Measurements from ENCODE around the gene SNX8. TPM values are rescaled to one million over a fixed set of nuclear protein-coding genes. Genes with fewer than 3 reads are reported as not detected.

SNX8 gene
- total and polyA plus RNA-seq, 9 of the 15 experiments (the other 6 are each of a cell fraction or from before 2014, with no cell fraction given) = 2.7 to 51.6 (median 16.9) TPM

DNA sequence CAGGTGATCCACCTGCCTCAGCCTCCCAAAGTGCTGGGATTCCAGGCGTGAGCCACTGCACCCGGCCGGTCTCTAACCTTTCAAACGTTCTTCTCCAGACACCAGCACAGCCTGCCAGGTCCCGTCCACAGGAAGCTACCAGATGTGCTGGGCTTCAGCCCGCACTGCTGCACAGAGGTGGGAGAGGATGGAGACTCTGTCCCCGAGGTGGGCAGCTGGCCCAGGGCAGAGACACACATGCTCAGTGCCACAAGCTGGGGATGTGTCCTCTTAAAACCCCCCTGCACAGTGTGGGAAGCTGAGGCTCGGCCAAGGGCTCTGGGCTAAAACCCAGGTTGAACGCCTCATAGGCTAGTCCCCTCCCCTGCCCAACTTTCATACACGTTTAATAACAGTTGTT, 62.9 kb downstream of the SNX8 start:
- H3K79me2 ChIP-seq (ENCODE audit: control insufficient read depth, insufficient read depth, low read length) = no peaks in the 10 kb centered on the region
- H3K27me3 ChIP-seq (ENCODE audit: control insufficient read depth in 2 of 2, insufficient read depth in 2 of 2, low read length in 2 of 2) = no peaks in the 10 kb centered on the region
- H3K4me1 ChIP-seq (replicated peaks in 1 of 2; ENCODE audit: control insufficient read depth in 2 of 2, insufficient read depth in 2 of 2, low read length in 2 of 2) = peaks cover 9 to 37% of the 10 kb centered on the region in 2 experiments; a peak in 3 of 5 replicates
- no TSS peak for BruUV-seq (replicated peaks)
- H3K27ac ChIP-seq (ENCODE audit: extremely low read depth, low read depth, low read length) = no peak overlapping the region
- WGBS (ENCODE audit: insufficient coverage, low coverage, missing lambda C conversion rate) = 83% methylated on average over 10 of the region's 10 CpGs
- no peak overlapping the region for H2AFZ ChIP-seq (ENCODE audit: low read depth, low read length)
- peaks cover 44% of the 10 kb centered on the region; the same call in 2 of the 3 replicates for H3K36me3 ChIP-seq (ENCODE audit: control insufficient read depth, insufficient read depth, low read length)
- ChIA-PET CTCF (ENCODE audit: low intra/inter-chr PET ratio) (no interaction called here), POLR2A (interaction anchor here (0.6 to 1.7 kb wide), 3 partner anchors 9 to 49 kb away, joined by 3 to 5 read pairs (median 3); partner anchors contain the start of genes MRM2 and NUDT1)
- H3K9me1 ChIP-seq (ENCODE audit: control insufficient read depth, insufficient read depth, low read length) = peaks cover 2% of the 10 kb centered on the region
- ATAC-seq = no peak
- H3K4me2 ChIP-seq (ENCODE audit: insufficient read depth, low read length) = no peak overlapping the region
- intact Hi-C loops (cut with micrococcal nuclease) (no loop called here), in situ Hi-C loops (cut with MboI) (loop anchor here (5.0 kb wide), 1 partner anchor 806 kb away; no protein-coding TSS in a partner anchor)
- no peak for DNase-seq (ENCODE audit: extremely low read depth in 1 of 4, low spot score in 3 of 4)
- no peaks in the 10 kb centered on the region for H4K20me1 ChIP-seq (replicated peaks; ENCODE audit: control insufficient read depth, insufficient read depth, low read length)
- no peak overlapping the region for H3K4me3 ChIP-seq
- TF ChIP-seq, protein P1, sequence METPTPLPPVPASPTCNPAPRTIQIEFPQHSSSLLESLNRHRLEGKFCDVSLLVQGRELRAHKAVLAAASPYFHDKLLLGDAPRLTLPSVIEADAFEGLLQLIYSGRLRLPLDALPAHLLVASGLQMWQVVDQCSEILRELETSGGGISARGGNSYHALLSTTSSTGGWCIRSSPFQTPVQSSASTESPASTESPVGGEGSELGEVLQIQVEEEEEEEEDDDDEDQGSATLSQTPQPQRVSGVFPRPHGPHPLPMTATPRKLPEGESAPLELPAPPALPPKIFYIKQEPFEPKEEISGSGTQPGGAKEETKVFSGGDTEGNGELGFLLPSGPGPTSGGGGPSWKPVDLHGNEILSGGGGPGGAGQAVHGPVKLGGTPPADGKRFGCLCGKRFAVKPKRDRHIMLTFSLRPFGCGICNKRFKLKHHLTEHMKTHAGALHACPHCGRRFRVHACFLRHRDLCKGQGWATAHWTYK (CRISPR knock-in tag; IDR thresholded peaks at IDR 0.05) = no peak
- TF ChIP-seq POLR2H (tag; IDR thresholded peaks at IDR 0.05; ENCODE audit: low read depth) (no peak), LCOR (CRISPR knock-in tag; IDR thresholded peaks at IDR 0.05) (no peak), ZNF76 (CRISPR knock-in tag; IDR thresholded peaks at IDR 0.05; ENCODE audit: borderline replicate concordance) (no peak), TAF15 (IDR thresholded peaks at IDR 0.05; ENCODE audit: low read depth, low read length) (no peak)
- TF ChIP-seq, protein P2, sequence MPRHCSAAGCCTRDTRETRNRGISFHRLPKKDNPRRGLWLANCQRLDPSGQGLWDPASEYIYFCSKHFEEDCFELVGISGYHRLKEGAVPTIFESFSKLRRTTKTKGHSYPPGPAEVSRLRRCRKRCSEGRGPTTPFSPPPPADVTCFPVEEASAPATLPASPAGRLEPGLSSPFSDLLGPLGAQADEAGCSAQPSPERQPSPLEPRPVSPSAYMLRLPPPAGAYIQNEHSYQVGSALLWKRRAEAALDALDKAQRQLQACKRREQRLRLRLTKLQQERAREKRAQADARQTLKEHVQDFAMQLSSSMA (CRISPR knock-in tag; IDR thresholded peaks at IDR 0.05) = no peak
- H3K9ac ChIP-seq (ENCODE audit: insufficient read depth in 1 of 2, low read depth in 2 of 2, low read length in 2 of 2) = no peak overlapping the region
- H3K9me3 ChIP-seq (replicated peaks; ENCODE audit: control insufficient read depth, insufficient read depth, low read depth, low read length) = no peaks in the 10 kb centered on the region
- no peak for FAIRE-seq

All from K562 (cell line).